Endothelial cell (in vitro differentiated cells): ENCODE data around the gene MEGF10. TPM values are rescaled to one million over a fixed set of nuclear protein-coding genes. Genes with fewer than 3 reads are reported as not detected.
A peak's percentile ranks its signal among the peaks of the same experiment; 100 is the strongest.

Source experiments
- DNase-seq: peaks from one replicate; pipeline ENCODE4 v3.0.0; 2021; ENCODE audit warnings: low spot score
- H3K27ac Mint-ChIP-seq: one replicate; pipeline ENCODE4 v1.8.0; 2021; ENCODE audit warnings: mixed read lengths, inconsistent platforms; ENCODE audit not compliant: unreplicated experiment
- H3K27me3 Mint-ChIP-seq: one replicate; pipeline ENCODE4 v1.8.0; 2021; ENCODE audit warnings: mild to moderate bottlenecking, moderate library complexity, mixed read lengths, inconsistent platforms; ENCODE audit not compliant: unreplicated experiment
- H3K36me3 Mint-ChIP-seq: one replicate; pipeline ENCODE4 v1.8.0; 2021; ENCODE audit warnings: mild to moderate bottlenecking, low read depth, mixed read lengths, inconsistent platforms; ENCODE audit not compliant: unreplicated experiment
- H3K4me1 Mint-ChIP-seq: one replicate; pipeline ENCODE4 v1.8.0; 2021; ENCODE audit warnings: mild to moderate bottlenecking, mixed read lengths, inconsistent platforms; ENCODE audit not compliant: unreplicated experiment
- H3K4me3 Mint-ChIP-seq: one replicate; pipeline ENCODE4 v1.8.0; 2021; ENCODE audit warnings: mild to moderate bottlenecking, mixed read lengths, inconsistent platforms; ENCODE audit not compliant: unreplicated experiment
- H3K9me3 Mint-ChIP-seq: one replicate; pipeline ENCODE4 v1.8.0; 2021; ENCODE audit warnings: mixed read lengths, inconsistent platforms; ENCODE audit not compliant: unreplicated experiment
- CTCF ChIP-seq: fragments of 200-600 bp; sonication (generic); IDR thresholded peaks from one replicate; pipeline ENCODE4 v1.5.0; 2021; ENCODE audit warnings: antibody characterized with exemption; ENCODE audit not compliant: unreplicated experiment
- total RNA-seq: library from RNA; stranded (reverse); fragmentation: NEBNext Ultra II Directional; extraction: Animal tissue kit (Norgen Biotek cat#: 25700); gene quantifications from one replicate; pipeline ENCODE4 v1.2.1, GENCODE V29; 2021; ENCODE audit not compliant: unreplicated experiment

Gene MEGF10
- total RNA-seq, 1 donor from 2014 or later, result 5.6 TPM

- DNase-seq, result no peak
- Mint-ChIP-seq H3K4me3 (no peak overlapping the region), H3K27me3 (no peaks in the 10 kb centered on the region), H3K27ac (no peak overlapping the region), H3K36me3 (no peaks in the 10 kb centered on the region), H3K4me1 (peaks cover 13% of the 10 kb centered on the region), H3K9me3 (no peaks in the 10 kb centered on the region)
- TF ChIP-seq CTCF, result no peak
Observed at GRCh38 chr5:127281609-127282008, 9.0 kb upstream of the MEGF10 start.

GRCh38 chr5:127288676-127289075 lies 1.9 kb upstream of the MEGF10 start:
- TF ChIP-seq CTCF, result no peak
- no peak for DNase-seq
- Mint-ChIP-seq H3K4me3 (no peak overlapping the region), H3K4me1 (peaks cover 21% of the 10 kb centered on the region), H3K9me3 (no peaks in the 10 kb centered on the region), H3K36me3 (no peaks in the 10 kb centered on the region), H3K27ac (no peak overlapping the region), H3K27me3 (no peaks in the 10 kb centered on the region)

- Mint-ChIP-seq H3K9me3 (no peaks in the 10 kb centered on the region), H3K36me3 (no peaks in the 10 kb centered on the region), H3K4me1 (peaks cover 13% of the 10 kb centered on the region), H3K27me3 (no peaks in the 10 kb centered on the region), H3K27ac (no peak overlapping the region), H3K4me3 (peak overlapping the region; percentile 92)
- no peak for TF ChIP-seq CTCF
- DNase-seq, result no peak
Observed at GRCh38 chr5:127290946-127291693, 524 bp downstream of the MEGF10 start.

- Mint-ChIP-seq H3K9me3 (no peaks in the 10 kb centered on the region), H3K27ac (no peak overlapping the region), H3K36me3 (no peaks in the 10 kb centered on the region), H3K27me3 (no peaks in the 10 kb centered on the region), H3K4me1 (peaks cover 13% of the 10 kb centered on the region), H3K4me3 (no peak overlapping the region)
- DNase-seq, result no peak
- no peak for TF ChIP-seq CTCF
Observed at GRCh38 chr5:127292030-127292735, 1.6 kb downstream of the MEGF10 start.

GRCh38 chr5:127293373-127293772 lies 2.8 kb downstream of the MEGF10 start:
- Mint-ChIP-seq H3K27ac (no peak overlapping the region), H3K4me3 (no peak overlapping the region), H3K36me3 (no peaks in the 10 kb centered on the region), H3K4me1 (peaks cover 13% of the 10 kb centered on the region), H3K27me3 (no peaks in the 10 kb centered on the region), H3K9me3 (no peaks in the 10 kb centered on the region)
- DNase-seq, result no peak
- TF ChIP-seq CTCF, result no peak
